Heart left ventricle (tissue), 13 donors: ENCODE measurements around the gene LLGL2.

Experiments used
- CTCF ChIP-seq, 12 donors: fragments of 200-600 bp; sonication (generic) in 4 of 12; IDR thresholded peaks; one replicate each; pipeline versions ENCODE4 v1.5.0 to v1.8.0; 2018 to 2022; ENCODE audit warnings: antibody characterized with exemption in 12 of 12, mild to moderate bottlenecking in 5 of 12
- POLR2A ChIP-seq, 2 donors: fragments of 450-650 bp; IDR thresholded peaks; one replicate each; pipeline ENCODE4 v1.6.1; 2017; ENCODE audit warnings: antibody characterized with exemption in 2 of 2, mild to moderate bottlenecking in 2 of 2, moderate library complexity in 2 of 2
- donor health status: ischemic (EF 13 %, LVEDD 7.1; RV severe dilation, severe dysfunction).
- donor health status: DM: no; HTN: yes; CAD: no.
- donor health status: DM: no; HTN: no; CAD: no.
- donor health status: ischemic (EF 25% LVEDD 6.9; RV normal size, moderate dysfunction).
- donor health status: ischemic (EF 25% LVEDD 5.7; RV mildly dilated, moderate dysfunction).
- donor health status: ischemic (EF 35%, LVEDD 5.7; RV mildly dilated, moderate dysfunction).
- donor health status: nonischemic (EF 11% LVEDD 7.7; RV severe dilation, severe dysfunction).
- donor health status: DM: yes; HTN: yes; CAD: no.
- donor health status: PGD.
- donor health status: ischemic (EF 29% LVEDD 5.4; RV normal size, mild dysfunction).
- donor health status: nonischemic (EF 23%, LVEDD 6.1; RV moderate dilation, normal function).

GRCh38 chr17:75571197-75571884, 45.8 kb downstream of the LLGL2 start:
- TF ChIP-seq POLR2A (IDR thresholded peaks at IDR 0.05) (no peak), CTCF (IDR thresholded peaks at IDR 0.05) (no peak)
